HG03457 (cell line): ENCODE measurements around the gene UBAP2.
"Not testable (repeated sequence)": the region's sequence is repeated elsewhere in the genome, so short reads cannot be mapped to it uniquely, and the experiment has no call there.

ENCODE experiments used
- ATAC-seq: cut with Tn5 transposase; IDR thresholded peaks from one replicate; pipeline ENCODE4 v1.9.1; 2021; ENCODE audit warnings: moderate number of reproducible peaks; ENCODE audit not compliant: unreplicated experiment

Gene UBAP2

GRCh38 chr9:34047864-34048726, 592 bp downstream of the UBAP2 start:
- peak; percentile 22 for ATAC-seq

- no peak for ATAC-seq
These were observed 1.8 kb downstream of the UBAP2 start for GRCh38 chr9:34046784-34047379.

- no peak for ATAC-seq
These were observed 2.8 kb downstream of the UBAP2 start for GRCh38 chr9:34045903-34046302.

- not testable (repeated sequence) for ATAC-seq
These were observed 6.6 kb downstream of the UBAP2 start for GRCh38 chr9:34042074-34042473.

- not testable (repeated sequence) for ATAC-seq
These were observed 9.8 kb downstream of the UBAP2 start for GRCh38 chr9:34038851-34039250.

GRCh38 chr9:34037626-34038025, 11.1 kb downstream of the UBAP2 start:
- ATAC-seq, result no peak

GRCh38 chr9:34036625-34037024, 12.1 kb downstream of the UBAP2 start:
- ATAC-seq, result no peak

- no peak for ATAC-seq
These were observed 13.0 kb downstream of the UBAP2 start for GRCh38 chr9:34035656-34036055.

- ATAC-seq, result no peak
These were observed 14.0 kb downstream of the UBAP2 start for GRCh38 chr9:34034698-34035065.

GRCh38 chr9:34032631-34033030, 16.1 kb downstream of the UBAP2 start:
- no peak for ATAC-seq

- ATAC-seq, result no peak
These were observed 20.7 kb downstream of the UBAP2 start for GRCh38 chr9:34027845-34028574.

GRCh38 chr9:34025811-34026210, 22.9 kb downstream of the UBAP2 start:
- ATAC-seq, result no peak

GRCh38 chr9:34025062-34025461, 23.6 kb downstream of the UBAP2 start:
- no peak for ATAC-seq

- not testable (repeated sequence) for ATAC-seq
These were observed 24.2 kb downstream of the UBAP2 start for GRCh38 chr9:34024476-34024875.

- ATAC-seq, result no peak
These were observed 32.5 kb downstream of the UBAP2 start for GRCh38 chr9:34016149-34016548.

- ATAC-seq, result no peak
These were observed 37.7 kb downstream of the UBAP2 start for GRCh38 chr9:34010979-34011378.

- ATAC-seq, result no peak
These were observed 46.7 kb downstream of the UBAP2 start for GRCh38 chr9:34001951-34002350.

- ATAC-seq, result no peak
These were observed 47.4 kb downstream of the UBAP2 start for GRCh38 chr9:34001298-34001697.

- ATAC-seq, result no peak
These were observed 53.2 kb downstream of the UBAP2 start for GRCh38 chr9:33995449-33995848.

GRCh38 chr9:33993104-33993503, 55.6 kb downstream of the UBAP2 start:
- ATAC-seq, result no peak

GRCh38 chr9:33992632-33993031, 56.1 kb downstream of the UBAP2 start:
- no peak for ATAC-seq
